DND-41 (cell line): ENCODE data around the gene HMCN2.
"Not testable (repeated sequence)": the region's sequence is repeated elsewhere in the genome, so short reads cannot be mapped to it uniquely, and the experiment has no call there.

ENCODE experiments used
- ATAC-seq: fragments of 200-7000 bp; cut with Tn5 transposase; 3 replicates; pipeline ENCODE4 v1.9.1; 2021; ENCODE audit warnings: low read depth; ENCODE audit not compliant: insufficient read depth
- DNase-seq: peaks from one replicate; pipeline ENCODE4 v3.0.0-alpha.2; 2020
- H2AFZ ChIP-seq: 2 replicates; pipeline ENCODE4 v1.6.0; 2012; ENCODE audit warnings: low read depth, low read length
- H3K27ac ChIP-seq: 2 replicates; pipeline ENCODE4 v1.5.1; 2012; ENCODE audit warnings: low read length, inconsistent platforms
- H3K27me3 ChIP-seq: fragments of 200-600 bp; sonication (generic); 2 replicates; pipeline ENCODE4 v1.6.0; 2012; ENCODE audit warnings: low read length, mild to moderate bottlenecking, inconsistent platforms; ENCODE audit not compliant: insufficient read depth, poor library complexity
- H3K36me3 ChIP-seq: 2 replicates; pipeline ENCODE4 v1.5.1; 2012; ENCODE audit warnings: low read length, inconsistent platforms; ENCODE audit not compliant: insufficient read depth
- H3K4me1 ChIP-seq: 2 replicates; pipeline ENCODE4 v1.5.1; 2012; ENCODE audit warnings: mild to moderate bottlenecking, low read length; ENCODE audit not compliant: insufficient read depth
- H3K4me2 ChIP-seq: 2 replicates; pipeline ENCODE4 v1.6.0; 2012; ENCODE audit warnings: mild to moderate bottlenecking, moderate library complexity, low read length, inconsistent platforms; ENCODE audit not compliant: insufficient read depth
- H3K4me3 ChIP-seq, 2 experiments: fragments of 200-600 bp in 1 of 2; shearing (Covaris generic) in 1 of 2; 2 replicates each; pipeline ENCODE4 v1.5.1; 2012 to 2016; ENCODE audit warnings: inconsistent platforms in 2 of 2, low read length in 2 of 2, mild to moderate bottlenecking in 2 of 2, low read depth in 1 of 2, moderate library complexity in 1 of 2
- H3K79me2 ChIP-seq: 2 replicates; pipeline ENCODE4 v1.6.0; 2012; ENCODE audit warnings: low read length, inconsistent platforms; ENCODE audit not compliant: insufficient read depth
- H3K9ac ChIP-seq: 2 replicates; pipeline ENCODE4 v1.6.0; 2012; ENCODE audit warnings: low read depth, mild to moderate bottlenecking, inconsistent platforms, low read length, moderate library complexity
- H3K9me3 ChIP-seq: 2 replicates; pipeline ENCODE4 v1.5.1; 2012; ENCODE audit warnings: low read length, moderate library complexity, mild to moderate bottlenecking, inconsistent platforms; ENCODE audit not compliant: insufficient read depth, severe bottlenecking
- H4K20me1 ChIP-seq: 2 replicates; pipeline ENCODE4 v1.6.0; 2012; ENCODE audit warnings: low read length; ENCODE audit not compliant: insufficient read depth
- CTCF ChIP-seq: IDR thresholded peaks from 2 replicates; pipeline ENCODE4 v1.5.1; 2012; ENCODE audit warnings: borderline replicate concordance, low read length, moderate library complexity, mild to moderate bottlenecking; ENCODE audit not compliant: poor library complexity, severe bottlenecking; ENCODE audit errors: extremely low read depth
- EZH2 ChIP-seq: IDR thresholded peaks from 3 replicates; pipeline ENCODE4 v1.6.1; 2012; ENCODE audit warnings: borderline replicate concordance, low read depth, mild to moderate bottlenecking, moderate library complexity, low read length, inconsistent platforms; ENCODE audit not compliant: severe bottlenecking

Gene HMCN2

GRCh38 chr9:130255631-130256134 lies 9.9 kb upstream of the HMCN2 start:
- no peak overlapping the region for H3K27ac ChIP-seq

GRCh38 chr9:130256644-130257043 lies 8.9 kb upstream of the HMCN2 start:
- no peak overlapping the region for H3K27ac ChIP-seq
- no peaks in the 10 kb centered on the region for H3K36me3 ChIP-seq
- H3K27me3 ChIP-seq, result no peaks in the 10 kb centered on the region
- no peaks in the 10 kb centered on the region for H3K9me3 ChIP-seq
- no peak overlapping the region for H2AFZ ChIP-seq
- no peak for ATAC-seq
- no peaks in the 10 kb centered on the region for H4K20me1 ChIP-seq
- H3K4me2 ChIP-seq, result no peak overlapping the region
- H3K4me3 ChIP-seq, result no peak overlapping the region
- no peak for DNase-seq
- H3K9ac ChIP-seq, result no peak overlapping the region
- no peaks in the 10 kb centered on the region for H3K79me2 ChIP-seq
- no peak for TF ChIP-seq CTCF
- H3K4me1 ChIP-seq, result no peaks in the 10 kb centered on the region

More at GRCh38 chr9:130255631-130256134, 9.9 kb upstream of the HMCN2 start:
- Histone ChIP-seq H3K4me2 (no peak overlapping the region), H3K79me2 (no peaks in the 10 kb centered on the region), H3K9ac (no peak overlapping the region), H2AFZ (no peak overlapping the region), H3K9me3 (no peaks in the 10 kb centered on the region), H3K27me3 (no peaks in the 10 kb centered on the region), H4K20me1 (no peaks in the 10 kb centered on the region), H3K4me3 (no peak overlapping the region), H3K4me1 (no peaks in the 10 kb centered on the region), H3K36me3 (no peaks in the 10 kb centered on the region)
- DNase-seq (no peak), ATAC-seq (no peak)
- no peak for TF ChIP-seq CTCF
- TF ChIP-seq EZH2, result no peak

- H3K9me3 ChIP-seq, H2AFZ ChIP-seq, DNase-seq, H3K4me3 ChIP-seq, H3K4me2 ChIP-seq, H3K27ac ChIP-seq, H3K27me3 ChIP-seq, H3K4me1 ChIP-seq, ATAC-seq, H3K79me2 ChIP-seq, H3K9ac ChIP-seq, H3K36me3 ChIP-seq, H4K20me1 ChIP-seq: not testable (repeated sequence)
These were observed 7.4 kb upstream of the HMCN2 start for GRCh38 chr9:130258137-130258536.

- TF ChIP-seq EZH2 (no peak), CTCF (no peak)
- H3K9ac ChIP-seq, result no peak overlapping the region
- H3K36me3 ChIP-seq, result no peaks in the 10 kb centered on the region
- H3K79me2 ChIP-seq, result no peaks in the 10 kb centered on the region
- no peaks in the 10 kb centered on the region for H3K4me1 ChIP-seq
- no peak for ATAC-seq
- H4K20me1 ChIP-seq, result no peaks in the 10 kb centered on the region
- H3K27me3 ChIP-seq, result no peaks in the 10 kb centered on the region
- H3K4me2 ChIP-seq, result no peak overlapping the region
- no peak overlapping the region for H2AFZ ChIP-seq
- no peak overlapping the region for H3K4me3 ChIP-seq
- no peak for DNase-seq
- no peak overlapping the region for H3K27ac ChIP-seq
- no peaks in the 10 kb centered on the region for H3K9me3 ChIP-seq
These were observed 6.5 kb upstream of the HMCN2 start for GRCh38 chr9:130259044-130259443.
